Measurements from ENCODE around the gene CCDC191. TPM values are rescaled to one million over a fixed set of nuclear protein-coding genes. Genes with fewer than 3 reads are reported as not detected.

Gene CCDC191
- total and polyA plus RNA-seq, 2 of the 4 experiments (the other 2 are of a cell fraction), result 0.72 to 1.1 TPM

DNA sequence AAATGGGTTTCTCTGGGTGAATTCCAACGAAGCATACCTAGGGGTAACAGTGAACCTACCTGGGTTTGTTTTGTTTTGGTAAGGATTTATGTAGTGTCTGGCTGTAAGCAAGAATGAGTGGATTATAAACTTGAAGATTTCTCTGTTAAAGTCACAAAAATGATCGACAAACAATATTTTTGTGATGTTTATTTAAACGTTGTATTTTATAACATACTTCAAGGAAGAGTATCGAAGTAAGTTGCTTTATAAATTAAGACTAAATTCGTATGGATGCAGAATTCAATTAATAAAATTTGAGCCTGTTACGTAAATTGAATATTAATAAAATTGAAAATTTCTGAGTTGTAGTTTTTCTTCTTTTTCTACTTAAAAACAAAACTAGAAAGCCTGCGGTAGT lies 109.5 kb downstream of the CCDC191 start:
- POLR2A ChIA-PET (ENCODE audit: unreplicated experiment), result no interaction called here
- in situ Hi-C loops (cut with MboI; ENCODE audit: low sequenced_read_pairs), result no loop called here

More for the DNA sequence above, 109.5 kb downstream of the CCDC191 start:
- Histone ChIP-seq H2BK120ac (ENCODE audit: low read depth, low read length) (no peak overlapping the region), H2BK15ac (ENCODE audit: low read depth, low read length) (no peak overlapping the region), H3K79me1 (ENCODE audit: low read depth in 1 of 2, low read length in 2 of 2) (no peaks in the 10 kb centered on the region), H3K56ac (ENCODE audit: extremely low read depth, insufficient read depth, low read length) (no peak overlapping the region), H3K36me3 (ENCODE audit: control insufficient read depth, insufficient read depth, low read length) (no peaks in the 10 kb centered on the region), H3K9me1 (ENCODE audit: insufficient read depth, low read length) (no peaks in the 10 kb centered on the region), H4K91ac (ENCODE audit: insufficient read depth, low read depth, low read length) (no peak overlapping the region), H3K4ac (ENCODE audit: low read depth, low read length) (no peak overlapping the region), H4K5ac (ENCODE audit: low read depth, low read length) (no peak overlapping the region), H2AK9ac (replicated peaks; ENCODE audit: low read depth, low read length, poor library complexity) (no peak overlapping the region), H3K4me3 (ENCODE audit: insufficient read depth, low read depth, low read length) (no peak overlapping the region), H4K8ac (ENCODE audit: low read depth in 2 of 2, low read length in 2 of 2) (0 out of 4 replicates have a peak overlapping the region, but pooled peaks of 1 of the 2 experiments have one; percentile 58), H3K4me1 (ENCODE audit: control insufficient read depth, insufficient read depth, low read length) (no peaks in the 10 kb centered on the region; the same call in 1 of the 2 replicates), H3K14ac (replicated peaks; ENCODE audit: low read depth, low read length) (no peak overlapping the region), H2BK5ac (ENCODE audit: low read depth, low read length, poor library complexity, severe bottlenecking) (no peak overlapping the region), H3K9ac (ENCODE audit: low read depth, low read length) (no peak overlapping the region), H4K20me1 (ENCODE audit: insufficient read depth, low read length) (no peaks in the 10 kb centered on the region), H2BK20ac (ENCODE audit: low read depth, low read length) (no peak overlapping the region), H3K27me3 (ENCODE audit: control insufficient read depth, insufficient read depth, low read length) (peaks cover 18% of the 10 kb centered on the region), H3K4me2 (ENCODE audit: low read depth, low read length) (no peak overlapping the region), H2AK5ac (ENCODE audit: low read depth, low read length) (no peak overlapping the region), H3K9me3 (ENCODE audit: control insufficient read depth, insufficient read depth, low read length) (no peaks in the 10 kb centered on the region), H3K27ac (ENCODE audit: insufficient read depth, low read length) (no peak overlapping the region), H3K23ac (ENCODE audit: low read depth, low read length) (no peak overlapping the region), H2AFZ (replicated peaks; ENCODE audit: low read length, poor library complexity) (no peak overlapping the region), H3K18ac (ENCODE audit: low read depth, low read length) (no peak overlapping the region)
- DNase-seq (no peak), ATAC-seq (ENCODE audit: low read depth) (no peak)
- 60% methylated on average over 1 of the region's 7 CpGs; no CpG with 5 or more reads in 1 of the 2 experiments for WGBS, 2 experiments (ENCODE audit: extremely low coverage in 2 of 2, insufficient read length in 1 of 2)
- TF ChIP-seq MAZ (IDR thresholded peaks at IDR 0.05; ENCODE audit: borderline replicate concordance, low read depth, low read length) (no peak), CEBPB (IDR thresholded peaks at IDR 0.05; ENCODE audit: low read depth, low read length) (no peak), POLR2A (IDR thresholded peaks at IDR 0.05; ENCODE audit: low read depth, low read length) (no peak), USF2 (IDR thresholded peaks at IDR 0.05; ENCODE audit: low read depth, low read length) (no peak), FOS (IDR thresholded peaks at IDR 0.05; ENCODE audit: low read depth, low read length) (no peak), BHLHE40 (IDR thresholded peaks at IDR 0.05; ENCODE audit: low read depth, low read length) (no peak), SMC3 (IDR thresholded peaks at IDR 0.05; ENCODE audit: low read depth, low read length) (no peak), MAFK (IDR thresholded peaks at IDR 0.05; ENCODE audit: low read depth, low read length) (no peak), NFE2L2 (IDR thresholded peaks at IDR 0.05; ENCODE audit: low read depth, low read length) (no peak), MXI1 (IDR thresholded peaks at IDR 0.05; ENCODE audit: borderline replicate concordance, low read depth, low read length) (no peak), RAD21 (IDR thresholded peaks at IDR 0.05; ENCODE audit: low read length) (no peak), RCOR1 (IDR thresholded peaks at IDR 0.05; ENCODE audit: insufficient replicate concordance, low read length) (no peak), CHD1 (IDR thresholded peaks at IDR 0.05; ENCODE audit: low read depth, low read length) (no peak), RFX5 (IDR thresholded peaks at IDR 0.05; ENCODE audit: low read depth, low read length) (no peak)
- TF ChIP-seq, protein P1, sequence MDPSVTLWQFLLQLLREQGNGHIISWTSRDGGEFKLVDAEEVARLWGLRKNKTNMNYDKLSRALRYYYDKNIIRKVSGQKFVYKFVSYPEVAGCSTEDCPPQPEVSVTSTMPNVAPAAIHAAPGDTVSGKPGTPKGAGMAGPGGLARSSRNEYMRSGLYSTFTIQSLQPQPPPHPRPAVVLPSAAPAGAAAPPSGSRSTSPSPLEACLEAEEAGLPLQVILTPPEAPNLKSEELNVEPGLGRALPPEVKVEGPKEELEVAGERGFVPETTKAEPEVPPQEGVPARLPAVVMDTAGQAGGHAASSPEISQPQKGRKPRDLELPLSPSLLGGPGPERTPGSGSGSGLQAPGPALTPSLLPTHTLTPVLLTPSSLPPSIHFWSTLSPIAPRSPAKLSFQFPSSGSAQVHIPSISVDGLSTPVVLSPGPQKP (IDR thresholded peaks at IDR 0.05; ENCODE audit: borderline replicate concordance, low read depth, low read length), result no peak
- TF ChIP-seq, protein P2, sequence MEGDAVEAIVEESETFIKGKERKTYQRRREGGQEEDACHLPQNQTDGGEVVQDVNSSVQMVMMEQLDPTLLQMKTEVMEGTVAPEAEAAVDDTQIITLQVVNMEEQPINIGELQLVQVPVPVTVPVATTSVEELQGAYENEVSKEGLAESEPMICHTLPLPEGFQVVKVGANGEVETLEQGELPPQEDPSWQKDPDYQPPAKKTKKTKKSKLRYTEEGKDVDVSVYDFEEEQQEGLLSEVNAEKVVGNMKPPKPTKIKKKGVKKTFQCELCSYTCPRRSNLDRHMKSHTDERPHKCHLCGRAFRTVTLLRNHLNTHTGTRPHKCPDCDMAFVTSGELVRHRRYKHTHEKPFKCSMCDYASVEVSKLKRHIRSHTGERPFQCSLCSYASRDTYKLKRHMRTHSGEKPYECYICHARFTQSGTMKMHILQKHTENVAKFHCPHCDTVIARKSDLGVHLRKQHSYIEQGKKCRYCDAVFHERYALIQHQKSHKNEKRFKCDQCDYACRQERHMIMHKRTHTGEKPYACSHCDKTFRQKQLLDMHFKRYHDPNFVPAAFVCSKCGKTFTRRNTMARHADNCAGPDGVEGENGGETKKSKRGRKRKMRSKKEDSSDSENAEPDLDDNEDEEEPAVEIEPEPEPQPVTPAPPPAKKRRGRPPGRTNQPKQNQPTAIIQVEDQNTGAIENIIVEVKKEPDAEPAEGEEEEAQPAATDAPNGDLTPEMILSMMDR (conservative IDR thresholded peaks at IDR 0.05; ENCODE audit: low read depth, low read length), result no peak
- intact Hi-C loops (cut with micrococcal nuclease), result no loop called here
- dilution Hi-C loops (cut with HindIII; ENCODE audit: low sequenced_read_pairs, unreplicated experiment), result no loop called here
- CTCF ChIA-PET, result no interaction called here
- BruUV-seq (replicated peaks), result no TSS peak
